Activated CD4-positive, alpha-beta T cell treated with anti-CD3 and anti-CD28 coated beads, Interleukin-2, amount 10 ng/mL, durations not matched to agents 24 days and 14 days (primary cell): ENCODE data around the gene RANBP10. TPM values are rescaled to one million over a fixed set of nuclear protein-coding genes. Genes with fewer than 3 reads are reported as not detected.
A peak's percentile ranks its signal among the peaks of the same experiment; 100 is the strongest.

Experiments used
- DNase-seq: peaks from one replicate; pipeline ENCODE4 v3.0.0; 2022
- H3K27ac Mint-ChIP-seq: one replicate; pipeline ENCODE4 v1.8.0; 2022; ENCODE audit warnings: mild to moderate bottlenecking, mixed read lengths
- H3K27me3 Mint-ChIP-seq: one replicate; pipeline ENCODE4 v1.8.0; 2022; ENCODE audit warnings: mixed read lengths
- H3K36me3 Mint-ChIP-seq: one replicate; pipeline ENCODE4 v1.8.0; 2022; ENCODE audit warnings: low read depth, mild to moderate bottlenecking, mixed read lengths
- H3K4me1 Mint-ChIP-seq: one replicate; pipeline ENCODE4 v1.8.0; 2021; ENCODE audit warnings: mixed read lengths
- H3K4me3 Mint-ChIP-seq: one replicate; pipeline ENCODE4 v1.8.0; 2022; ENCODE audit warnings: mild to moderate bottlenecking, moderate library complexity, mixed read lengths
- H3K9me3 Mint-ChIP-seq: one replicate; pipeline ENCODE4 v1.8.0; 2021; ENCODE audit warnings: mixed read lengths
- intact Hi-C: fragments of 100-400 bp; cut with micrococcal nuclease; formaldehyde crosslinking; loops from one replicate; pipeline ENCODE4 v1.15.1; 2023
- total RNA-seq: library from RNA; stranded (reverse); gene quantifications from 2 replicates; pipeline ENCODE4 v1.2.3, GENCODE V29; 2022

RANBP10 gene
- total RNA-seq, 1 donor from 2014 or later = 18.6 TPM

- H3K9me3 Mint-ChIP-seq = no peaks in the 10 kb centered on the region
Measured at GRCh38 chr16:67782567-67783352, 23.6 kb downstream of the RANBP10 start.

GRCh38 chr16:67781565-67781921, 24.8 kb downstream of the RANBP10 start:
- intact Hi-C loops = no loop called here
- H3K36me3 Mint-ChIP-seq = peaks cover 9% of the 10 kb centered on the region
- H3K27ac Mint-ChIP-seq = peak overlapping the region; percentile 79
- peaks cover 22% of the 10 kb centered on the region for H3K4me1 Mint-ChIP-seq
- DNase-seq = peak; percentile 77
- no peaks in the 10 kb centered on the region for H3K9me3 Mint-ChIP-seq
- peak overlapping the region; percentile 4 for H3K4me3 Mint-ChIP-seq
- no peaks in the 10 kb centered on the region for H3K27me3 Mint-ChIP-seq

More at GRCh38 chr16:67782567-67783352, 23.6 kb downstream of the RANBP10 start:
- H3K27me3 Mint-ChIP-seq = no peaks in the 10 kb centered on the region
- H3K36me3 Mint-ChIP-seq = peaks cover 6% of the 10 kb centered on the region
- DNase-seq = no peak
- H3K4me3 Mint-ChIP-seq = no peak overlapping the region
- intact Hi-C loops = no loop called here
- peaks cover 22% of the 10 kb centered on the region for H3K4me1 Mint-ChIP-seq
- no peak overlapping the region for H3K27ac Mint-ChIP-seq

GRCh38 chr16:67780847-67781564, 25.4 kb downstream of the RANBP10 start:
- Mint-ChIP-seq H3K4me3 (peak overlapping the region; percentile 4), H3K36me3 (peaks cover 9% of the 10 kb centered on the region), H3K27me3 (no peaks in the 10 kb centered on the region), H3K4me1 (peaks cover 22% of the 10 kb centered on the region), H3K9me3 (no peaks in the 10 kb centered on the region), H3K27ac (peak overlapping the region; percentile 79)
- no peak for DNase-seq
- intact Hi-C loops = no loop called here

- H3K9me3 Mint-ChIP-seq = no peaks in the 10 kb centered on the region
- DNase-seq = no peak
- intact Hi-C loops = no loop called here
- H3K27me3 Mint-ChIP-seq = no peaks in the 10 kb centered on the region
- peaks cover 22% of the 10 kb centered on the region for H3K4me1 Mint-ChIP-seq
- H3K4me3 Mint-ChIP-seq = peak overlapping the region; percentile 27
- H3K27ac Mint-ChIP-seq = peak overlapping the region; percentile 14
- peaks cover 14% of the 10 kb centered on the region for H3K36me3 Mint-ChIP-seq
Measured at GRCh38 chr16:67779256-67780014, 26.9 kb downstream of the RANBP10 start.

GRCh38 chr16:67775273-67775672, 31.1 kb downstream of the RANBP10 start:
- no peak overlapping the region for H3K4me3 Mint-ChIP-seq
- intact Hi-C loops = no loop called here
- peaks cover 30% of the 10 kb centered on the region for H3K36me3 Mint-ChIP-seq
- H3K9me3 Mint-ChIP-seq = no peaks in the 10 kb centered on the region
- H3K27ac Mint-ChIP-seq = no peak overlapping the region
- H3K4me1 Mint-ChIP-seq = peaks cover 8% of the 10 kb centered on the region
- no peak for DNase-seq
- H3K27me3 Mint-ChIP-seq = no peaks in the 10 kb centered on the region

GRCh38 chr16:67774457-67774853, 31.9 kb downstream of the RANBP10 start:
- no peaks in the 10 kb centered on the region for H3K27me3 Mint-ChIP-seq
- H3K36me3 Mint-ChIP-seq = peaks cover 32% of the 10 kb centered on the region
- intact Hi-C loops = no loop called here
- H3K4me3 Mint-ChIP-seq = no peak overlapping the region
- H3K9me3 Mint-ChIP-seq = no peaks in the 10 kb centered on the region
- H3K4me1 Mint-ChIP-seq = peaks cover 4% of the 10 kb centered on the region
- DNase-seq = no peak
- no peak overlapping the region for H3K27ac Mint-ChIP-seq

- intact Hi-C loops = no loop called here
- no peak for DNase-seq
- Mint-ChIP-seq H3K27me3 (no peaks in the 10 kb centered on the region), H3K4me3 (no peak overlapping the region), H3K9me3 (no peaks in the 10 kb centered on the region), H3K4me1 (peaks cover 3% of the 10 kb centered on the region), H3K36me3 (peaks cover 32% of the 10 kb centered on the region), H3K27ac (no peak overlapping the region)
Measured at GRCh38 chr16:67773569-67774456, 32.5 kb downstream of the RANBP10 start.

- no peaks in the 10 kb centered on the region for H3K9me3 Mint-ChIP-seq
- H3K4me1 Mint-ChIP-seq = peaks cover 3% of the 10 kb centered on the region
- H3K27me3 Mint-ChIP-seq = no peaks in the 10 kb centered on the region
- no peak for DNase-seq
- H3K4me3 Mint-ChIP-seq = no peak overlapping the region
- peaks cover 30% of the 10 kb centered on the region for H3K36me3 Mint-ChIP-seq
- intact Hi-C loops = no loop called here
- no peak overlapping the region for H3K27ac Mint-ChIP-seq
Measured at GRCh38 chr16:67773099-67773498, 33.3 kb downstream of the RANBP10 start.

- peaks cover 3% of the 10 kb centered on the region for H3K4me1 Mint-ChIP-seq
- no peaks in the 10 kb centered on the region for H3K27me3 Mint-ChIP-seq
- H3K9me3 Mint-ChIP-seq = no peaks in the 10 kb centered on the region
- no peak overlapping the region for H3K27ac Mint-ChIP-seq
- H3K36me3 Mint-ChIP-seq = peaks cover 35% of the 10 kb centered on the region
- DNase-seq = no peak
- no peak overlapping the region for H3K4me3 Mint-ChIP-seq
- intact Hi-C loops = no loop called here
Measured at GRCh38 chr16:67770346-67770991, 35.9 kb downstream of the RANBP10 start.

GRCh38 chr16:67767953-67768352, 38.4 kb downstream of the RANBP10 start:
- H3K36me3 Mint-ChIP-seq = peaks cover 31% of the 10 kb centered on the region
- H3K27me3 Mint-ChIP-seq = no peaks in the 10 kb centered on the region
- no peak for DNase-seq
- no peak overlapping the region for H3K27ac Mint-ChIP-seq
- intact Hi-C loops = no loop called here
- H3K4me1 Mint-ChIP-seq = peaks cover 4% of the 10 kb centered on the region
- no peaks in the 10 kb centered on the region for H3K9me3 Mint-ChIP-seq
- no peak overlapping the region for H3K4me3 Mint-ChIP-seq

GRCh38 chr16:67766291-67766690, 40.1 kb downstream of the RANBP10 start:
- Mint-ChIP-seq H3K27me3 (no peaks in the 10 kb centered on the region), H3K9me3 (no peaks in the 10 kb centered on the region), H3K27ac (peak overlapping the region; percentile 6), H3K4me1 (peaks cover 6% of the 10 kb centered on the region), H3K36me3 (peaks cover 24% of the 10 kb centered on the region), H3K4me3 (no peak overlapping the region)
- DNase-seq = no peak
- intact Hi-C loops = no loop called here

GRCh38 chr16:67764158-67764667, 42.1 kb downstream of the RANBP10 start:
- Mint-ChIP-seq H3K4me3 (no peak overlapping the region), H3K27me3 (no peaks in the 10 kb centered on the region), H3K4me1 (peaks cover 17% of the 10 kb centered on the region), H3K27ac (no peak overlapping the region), H3K9me3 (no peaks in the 10 kb centered on the region), H3K36me3 (peaks cover 17% of the 10 kb centered on the region)
- DNase-seq = no peak
- intact Hi-C loops = no loop called here

GRCh38 chr16:67763066-67763465, 43.3 kb downstream of the RANBP10 start:
- intact Hi-C loops = no loop called here

More at GRCh38 chr16:67763066-67763465, 43.3 kb downstream of the RANBP10 start:
- H3K36me3 Mint-ChIP-seq = peaks cover 17% of the 10 kb centered on the region
- no peaks in the 10 kb centered on the region for H3K9me3 Mint-ChIP-seq
- no peak for DNase-seq
- H3K4me3 Mint-ChIP-seq = no peak overlapping the region
- H3K27me3 Mint-ChIP-seq = no peaks in the 10 kb centered on the region
- H3K4me1 Mint-ChIP-seq = peaks cover 17% of the 10 kb centered on the region
- H3K27ac Mint-ChIP-seq = no peak overlapping the region
